CD14-positive monocyte (primary cell): Measurements from ENCODE around the gene TPPP. TPM values are rescaled to one million over a fixed set of nuclear protein-coding genes. Genes with fewer than 3 reads are reported as not detected.
"Not testable (repeated sequence)": the region's sequence is repeated elsewhere in the genome, so short reads cannot be mapped to it uniquely, and the experiment has no call there.

Experiments used
- DNase-seq, 3 donors: peaks; one replicate each; pipeline ENCODE4 v3.0.0-alpha.2; 2011 to 2022
- H2AFZ ChIP-seq: 2 replicates; pipeline ENCODE4 v1.6.0; 2012; ENCODE audit warnings: mild to moderate bottlenecking, low read depth, low read length, inconsistent platforms; ENCODE audit not compliant: insufficient read depth, poor library complexity, severe bottlenecking
- H3K27ac ChIP-seq, 2 donors: 1 replicate in 1 of 2; 2 replicates in 1 of 2; pipeline ENCODE4 v1.5.1; 2012 to 2013; ENCODE audit warnings: low read length in 2 of 2, control low read depth in 1 of 2, inconsistent platforms in 1 of 2, low read depth in 1 of 2, mild to moderate bottlenecking in 1 of 2
- H3K27me3 ChIP-seq, 2 donors: one replicate each; pipeline versions ENCODE4 v1.6.0 to v1.6.1; 2011 to 2013; ENCODE audit warnings: low read length in 2 of 2; ENCODE audit not compliant: control insufficient read depth in 2 of 2, insufficient read depth in 2 of 2
- H3K36me3 ChIP-seq, 2 donors: replicated peaks in 1 of 2; 1 replicate in 1 of 2; 2 replicates in 1 of 2; pipeline versions ENCODE4 v1.5.1 to v1.6.1; 2012 to 2013; ENCODE audit warnings: low read length in 2 of 2, control low read depth in 1 of 2, inconsistent platforms in 1 of 2, mild to moderate bottlenecking in 1 of 2; ENCODE audit not compliant: insufficient read depth in 2 of 2, control insufficient read depth in 1 of 2
- H3K4me1 ChIP-seq, 2 donors: 1 replicate in 1 of 2; 2 replicates in 1 of 2; pipeline versions ENCODE4 v1.5.1 to v1.6.1; 2012 to 2013; ENCODE audit warnings: low read length in 2 of 2, control low read depth in 1 of 2, inconsistent platforms in 1 of 2, mild to moderate bottlenecking in 1 of 2, moderate library complexity in 1 of 2; ENCODE audit not compliant: insufficient read depth in 2 of 2, control insufficient read depth in 1 of 2
- H3K4me2 ChIP-seq: replicated peaks from 2 replicates; pipeline ENCODE3; 2012; ENCODE audit warnings: low read length, moderate library complexity, mild to moderate bottlenecking; ENCODE audit not compliant: poor library complexity, severe bottlenecking; ENCODE audit errors: extremely low read depth
- H3K4me3 ChIP-seq, 3 experiments: fragments of 200-600 bp in 1 of 3; sonication (generic) in 1 of 3; replicated peaks in 1 of 3; 1 replicate in 2 of 3; 2 replicates in 1 of 3; pipeline ENCODE4 v1.5.1; 2011 to 2013; ENCODE audit warnings: low read length in 3 of 3, mild to moderate bottlenecking in 3 of 3, control low read depth in 2 of 3, low read depth in 2 of 3, inconsistent platforms in 1 of 3, moderate library complexity in 1 of 3
- H3K79me2 ChIP-seq: 2 replicates; pipeline ENCODE4 v1.6.0; 2012; ENCODE audit warnings: mild to moderate bottlenecking, control low read depth, inconsistent platforms, low read length, moderate library complexity; ENCODE audit not compliant: insufficient read depth
- H3K9ac ChIP-seq: 2 replicates; pipeline ENCODE4 v1.6.0; 2017; ENCODE audit warnings: low read length, mild to moderate bottlenecking; ENCODE audit not compliant: insufficient read depth, poor library complexity, severe bottlenecking
- H3K9me3 ChIP-seq, 2 donors: replicated peaks in 1 of 2; 1 replicate in 1 of 2; 2 replicates in 1 of 2; pipeline versions ENCODE4 v1.5.1 to v1.6.1; 2012 to 2013; ENCODE audit warnings: low read length in 2 of 2, control low read depth in 1 of 2; ENCODE audit not compliant: control insufficient read depth in 1 of 2, insufficient read depth in 1 of 2
- H4K20me1 ChIP-seq: 2 replicates; pipeline ENCODE4 v1.6.0; 2012; ENCODE audit warnings: mild to moderate bottlenecking, low read length, control low read depth, moderate library complexity; ENCODE audit not compliant: insufficient read depth
- H3K27ac Mint-ChIP-seq, 7 donors: one replicate each; pipeline ENCODE4 v1.8.0; 2020; ENCODE audit warnings: mild to moderate bottlenecking in 7 of 7, mixed read lengths in 7 of 7, moderate library complexity in 6 of 7, inconsistent platforms in 2 of 7
- H3K27me3 Mint-ChIP-seq, 3 donors: one replicate each; pipeline ENCODE4 v1.8.0; 2021 to 2022; ENCODE audit warnings: low read depth in 3 of 3, mild to moderate bottlenecking in 3 of 3, mixed read lengths in 3 of 3, moderate library complexity in 3 of 3, inconsistent platforms in 1 of 3
- H3K36me3 Mint-ChIP-seq, 2 donors: one replicate each; pipeline ENCODE4 v1.8.0; 2020; ENCODE audit warnings: mixed read lengths in 2 of 2, inconsistent platforms in 1 of 2, mild to moderate bottlenecking in 1 of 2
- H3K4me1 Mint-ChIP-seq: one replicate; pipeline ENCODE4 v1.8.0; 2020; ENCODE audit warnings: mild to moderate bottlenecking, mixed read lengths
- H3K4me3 Mint-ChIP-seq, 2 donors: one replicate each; pipeline ENCODE4 v1.8.0; 2020; ENCODE audit warnings: mild to moderate bottlenecking in 2 of 2, mixed read lengths in 2 of 2, moderate library complexity in 1 of 2
- H3K9me3 Mint-ChIP-seq, 7 donors: one replicate each; pipeline ENCODE4 v1.8.0; 2020 to 2022; ENCODE audit warnings: mixed read lengths in 7 of 7, mild to moderate bottlenecking in 6 of 7, moderate library complexity in 6 of 7, inconsistent platforms in 2 of 7
- CTCF ChIP-seq: fragments of 200-600 bp; IDR thresholded peaks from one replicate; pipeline ENCODE4 v1.8.0; 2022; ENCODE audit warnings: antibody characterized with exemption, mild to moderate bottlenecking
- WGBS: methylation state at CpG from one replicate; pipeline ENCODE4 v1.1.5; 2013; ENCODE audit warnings: missing lambda C conversion rate; ENCODE audit not compliant: insufficient coverage; 5-methylcytosine and 5-hydroxymethylcytosine counted together
- intact Hi-C, 2 donors: fragments of 100-400 bp; cut with micrococcal nuclease; formaldehyde crosslinking; loops; one replicate each; pipeline versions ENCODE4 v1.15.0 to v1.15.1; 2023
- polyA plus RNA-seq, 3 donors: library from polyadenylated mRNA; depleted of rRNA in 1 of 3; unstranded in 2 of 3; stranded (reverse) in 1 of 3; fragments of 300-500 nt in 2 of 3; fragments of >200 nt in 1 of 3; fragmentation: Illumina TruSeq in 2 of 3; gene quantifications; 1 replicate in 2 of 3; 2 replicates in 1 of 3; pipeline ENCODE4 v1.2.3, GENCODE V29; 2012 to 2021

TPPP gene
- polyA plus RNA-seq, 3 donors, result 0.02 to 0.17 (median 0.06) TPM

GRCh38 chr5:684751-685216 is 8.4 kb downstream of the TPPP start:
- Mint-ChIP-seq H3K9me3 (no peaks in the 10 kb centered on the region), H3K4me1 (no peaks in the 10 kb centered on the region), H3K36me3 (no peaks in the 10 kb centered on the region), H3K27me3 (peaks cover 0 to 9% (median 3%) of the 10 kb centered on the region in 3 donors), H3K27ac (no peak overlapping the region), H3K4me3 (no peak overlapping the region)
- no peak overlapping the region for H3K9ac ChIP-seq
- whole genome bisulfite sequencing, result 88% methylated on average over 17 of the region's 17 CpGs
- H3K4me1 ChIP-seq, result no peaks in the 10 kb centered on the region
- TF ChIP-seq CTCF, result no peak
- intact Hi-C loops, result no loop called here
- H3K4me2 ChIP-seq, result no peak overlapping the region
- H3K79me2 ChIP-seq, result no peaks in the 10 kb centered on the region
- no peak overlapping the region for H2AFZ ChIP-seq
- no peaks in the 10 kb centered on the region for H3K27me3 ChIP-seq
- DNase-seq, result no peak
- H3K36me3 ChIP-seq, result no peaks in the 10 kb centered on the region
- no peak overlapping the region for H3K4me3 ChIP-seq
- H4K20me1 ChIP-seq, result no peaks in the 10 kb centered on the region
- H3K9me3 ChIP-seq, result no peaks in the 10 kb centered on the region
- no peak overlapping the region for H3K27ac ChIP-seq

- DNase-seq, result peak in 1 of 3 donors; percentile 2
- Histone ChIP-seq H3K36me3 (no peaks in the 10 kb centered on the region), H3K27me3 (no peaks in the 10 kb centered on the region), H3K9ac (no peak overlapping the region), H3K27ac (no peak overlapping the region), H4K20me1 (no peaks in the 10 kb centered on the region), H2AFZ (no peak overlapping the region), H3K79me2 (no peaks in the 10 kb centered on the region), H3K4me2 (no peak overlapping the region), H3K4me1 (no peaks in the 10 kb centered on the region), H3K9me3 (no peaks in the 10 kb centered on the region), H3K4me3 (no peak overlapping the region)
- H3K4me3 Mint-ChIP-seq, result no peak overlapping the region
- no peak for TF ChIP-seq CTCF
- peaks cover 1 to 9% (median 3%) of the 10 kb centered on the region in 3 donors for H3K27me3 Mint-ChIP-seq
- no peaks in the 10 kb centered on the region for H3K4me1 Mint-ChIP-seq
- WGBS, result 87% methylated on average over 28 of the region's 30 CpGs
- intact Hi-C loops, result loop anchor here in 1 of 2 donors (2.0 kb wide), 1 partner anchor 93 kb away; no protein-coding TSS in a partner anchor
- no peaks in the 10 kb centered on the region for H3K9me3 Mint-ChIP-seq
- no peaks in the 10 kb centered on the region for H3K36me3 Mint-ChIP-seq
- no peak overlapping the region for H3K27ac Mint-ChIP-seq
Measured at GRCh38 chr5:683551-684481, 9.3 kb downstream of the TPPP start.

- H4K20me1 ChIP-seq, H3K27me3 Mint-ChIP-seq, H3K27me3 ChIP-seq, H3K79me2 ChIP-seq, H3K9ac ChIP-seq, H3K4me1 ChIP-seq, H3K4me1 Mint-ChIP-seq, DNase-seq, H3K4me3 Mint-ChIP-seq, H2AFZ ChIP-seq, H3K9me3 ChIP-seq, H3K4me3 ChIP-seq, H3K36me3 ChIP-seq, H3K27ac ChIP-seq, H3K36me3 Mint-ChIP-seq, H3K4me2 ChIP-seq, H3K9me3 Mint-ChIP-seq: not testable (repeated sequence)
- WGBS, result 90% methylated on average over 8 of the region's 17 CpGs
- intact Hi-C loops, result loop anchor here in 1 of 2 donors (2.0 kb wide), 1 partner anchor 94 kb away; no protein-coding TSS in a partner anchor
- peak overlapping the region in 1 of 7 donors; percentile 45 for H3K27ac Mint-ChIP-seq
Measured at GRCh38 chr5:682651-683358, 10.3 kb downstream of the TPPP start.
